Liver (tissue), 3 donors: ENCODE data around the gene PCNT.

Experiments used
- ATF3 ChIP-seq: IDR thresholded peaks from 2 replicates; pipeline ENCODE4 v1.6.1; 2016; ENCODE audit warnings: antibody characterized with exemption
- CTCF ChIP-seq: fragments of 150-350 bp; IDR thresholded peaks from 2 replicates; pipeline ENCODE4 v1.5.1; 2017; ENCODE audit warnings: improper control_type of control experiment, low read depth, low read length; ENCODE audit not compliant: missing input control
- FOXA1 ChIP-seq: IDR thresholded peaks from 2 replicates; pipeline ENCODE4 v1.6.1; 2016; ENCODE audit warnings: antibody characterized with exemption
- GABPA ChIP-seq, 2 donors: IDR thresholded peaks in 1 of 2; conservative IDR thresholded peaks in 1 of 2; 2 replicates each; pipeline ENCODE4 v1.6.1; 2016; ENCODE audit warnings: antibody characterized with exemption in 2 of 2, mild to moderate bottlenecking in 1 of 2, moderate library complexity in 1 of 2
- HNF4A ChIP-seq, 2 donors: conservative IDR thresholded peaks; 2 replicates each; pipeline ENCODE4 v1.6.1; 2016; ENCODE audit warnings: antibody characterized with exemption in 2 of 2, mild to moderate bottlenecking in 2 of 2
- MAX ChIP-seq: IDR thresholded peaks from 2 replicates; pipeline ENCODE4 v1.6.1; 2016; ENCODE audit warnings: antibody characterized with exemption
- RAD21 ChIP-seq, 2 donors: IDR thresholded peaks; 2 replicates each; pipeline ENCODE4 v1.6.1; 2016; ENCODE audit warnings: antibody characterized with exemption in 2 of 2, mild to moderate bottlenecking in 2 of 2
- REST ChIP-seq: IDR thresholded peaks from 2 replicates; pipeline ENCODE4 v1.6.1; 2016; ENCODE audit warnings: antibody characterized with exemption, mild to moderate bottlenecking
- RXRA ChIP-seq, 2 donors: IDR thresholded peaks; 2 replicates each; pipeline ENCODE4 v1.6.1; 2017 to 2018; ENCODE audit warnings: antibody characterized with exemption in 2 of 2, mild to moderate bottlenecking in 1 of 2
- SP1 ChIP-seq: IDR thresholded peaks from 2 replicates; pipeline ENCODE4 v1.6.1; 2018; ENCODE audit warnings: antibody characterized with exemption, mild to moderate bottlenecking
- TAF1 ChIP-seq: conservative IDR thresholded peaks from 2 replicates; pipeline ENCODE4 v1.6.1; 2016; ENCODE audit warnings: antibody characterized with exemption, mild to moderate bottlenecking
- YY1 ChIP-seq: IDR thresholded peaks from 2 replicates; pipeline ENCODE4 v1.6.1; 2016; ENCODE audit warnings: antibody characterized with exemption, mild to moderate bottlenecking
- ZBTB33 ChIP-seq: IDR thresholded peaks from 2 replicates; pipeline ENCODE4 v1.6.1; 2016; ENCODE audit warnings: antibody characterized with exemption
- donor health status: healthy.
- donor health status: healthy.

GRCh38 chr21:46411691-46412090 lies 87.7 kb downstream of the PCNT start:
- TF ChIP-seq TAF1 (no peak), CTCF (no peak), FOXA1 (no peak), REST (no peak), SP1 (no peak), ZBTB33 (no peak), YY1 (no peak), ATF3 (no peak), MAX (no peak), RXRA (IDR thresholded peaks at IDR 0.05) (no peak), RAD21 (IDR thresholded peaks at IDR 0.05) (no peak), HNF4A (conservative IDR thresholded peaks at IDR 0.05) (no peak), GABPA (IDR thresholded peaks at IDR 0.05 in 1 of 2, conservative IDR thresholded peaks at IDR 0.05 in 1 of 2) (no peak)
